A673 (cell line): ENCODE measurements around the gene SYDE1.

Experiments used
- CTCF ChIP-seq: fragments of 300-800, 200-600 bp; sonication (generic); conservative IDR thresholded peaks from 2 replicates; pipeline ENCODE4 v1.5.1; 2017; ENCODE audit warnings: low read depth, mild to moderate bottlenecking, antibody characterized with exemption, low read length, moderate library complexity, mixed read lengths
- EZH2 ChIP-seq: fragments of 200-600 bp; sonication (generic); IDR thresholded peaks from 2 replicates; pipeline ENCODE4 v1.6.1; 2017; ENCODE audit warnings: borderline replicate concordance, low read depth, mild to moderate bottlenecking, mixed read lengths, antibody characterized with exemption, low read length; ENCODE audit not compliant: poor library complexity, severe bottlenecking

- TF ChIP-seq CTCF (no peak), EZH2 (no peak)
Observed at GRCh38 chr19:15128162-15128770, 21.1 kb downstream of the SYDE1 start.
